Measurements from ENCODE around the gene NELFCD.
A peak's percentile ranks its signal among the peaks of the same experiment; 100 is the strongest.
"Not testable (repeated sequence)": the region's sequence is repeated elsewhere in the genome, so short reads cannot be mapped to it uniquely, and the experiment has no call there.

NELFCD gene, protein sequence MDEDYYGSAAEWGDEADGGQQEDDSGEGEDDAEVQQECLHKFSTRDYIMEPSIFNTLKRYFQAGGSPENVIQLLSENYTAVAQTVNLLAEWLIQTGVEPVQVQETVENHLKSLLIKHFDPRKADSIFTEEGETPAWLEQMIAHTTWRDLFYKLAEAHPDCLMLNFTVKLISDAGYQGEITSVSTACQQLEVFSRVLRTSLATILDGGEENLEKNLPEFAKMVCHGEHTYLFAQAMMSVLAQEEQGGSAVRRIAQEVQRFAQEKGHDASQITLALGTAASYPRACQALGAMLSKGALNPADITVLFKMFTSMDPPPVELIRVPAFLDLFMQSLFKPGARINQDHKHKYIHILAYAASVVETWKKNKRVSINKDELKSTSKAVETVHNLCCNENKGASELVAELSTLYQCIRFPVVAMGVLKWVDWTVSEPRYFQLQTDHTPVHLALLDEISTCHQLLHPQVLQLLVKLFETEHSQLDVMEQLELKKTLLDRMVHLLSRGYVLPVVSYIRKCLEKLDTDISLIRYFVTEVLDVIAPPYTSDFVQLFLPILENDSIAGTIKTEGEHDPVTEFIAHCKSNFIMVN

DNA sequence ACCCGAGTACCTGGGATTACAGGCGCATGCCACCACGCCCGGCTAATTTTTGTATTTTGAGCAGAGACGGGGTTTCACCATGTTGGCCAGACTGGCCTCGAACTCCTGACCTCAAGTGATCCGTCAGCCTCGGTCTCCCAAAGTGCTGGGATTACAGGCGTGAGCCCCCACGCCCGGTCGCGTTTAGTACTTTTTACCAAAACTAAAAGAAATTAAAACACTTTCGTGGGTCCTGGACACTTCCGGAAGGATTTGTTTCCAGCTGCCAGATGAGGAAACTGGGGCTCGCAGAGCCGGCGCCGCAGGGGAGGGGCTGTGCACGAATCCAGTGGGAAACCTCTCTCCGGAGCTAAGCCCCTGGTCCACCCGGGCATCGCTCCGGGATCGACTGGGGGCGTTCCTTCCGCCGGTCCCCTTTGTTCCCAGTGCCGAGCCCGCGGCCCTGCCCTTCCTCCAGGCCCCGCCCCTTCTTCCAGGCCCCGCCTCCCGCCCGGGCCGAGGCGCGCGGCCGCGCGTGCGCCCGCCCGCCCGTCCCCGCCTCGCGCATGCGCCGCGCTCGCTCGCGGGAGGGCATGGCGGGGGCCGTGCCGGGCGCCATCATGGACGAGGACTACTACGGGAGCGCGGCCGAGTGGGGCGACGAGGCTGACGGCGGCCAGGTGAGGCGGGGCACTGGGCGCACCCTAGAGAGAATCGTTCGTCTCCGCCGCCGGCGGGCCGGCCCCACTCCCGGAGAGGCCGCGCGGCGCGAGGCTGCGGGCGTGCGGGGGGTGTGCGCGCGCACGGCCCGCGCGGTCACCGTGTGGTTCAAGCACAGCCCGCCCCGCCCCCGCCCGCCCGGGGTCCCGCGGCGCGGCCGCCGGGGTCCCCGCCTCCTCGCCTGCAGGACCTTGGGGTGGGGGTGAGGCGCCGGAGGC, at the start of gene NELFCD:
NELFCD (plus strand) TSS at position 546 of the 917 bp plus-strand sequence; CDS start at position 600, 54 bp downstream.
- peak; percentile 83 for DNase-seq

DNA sequence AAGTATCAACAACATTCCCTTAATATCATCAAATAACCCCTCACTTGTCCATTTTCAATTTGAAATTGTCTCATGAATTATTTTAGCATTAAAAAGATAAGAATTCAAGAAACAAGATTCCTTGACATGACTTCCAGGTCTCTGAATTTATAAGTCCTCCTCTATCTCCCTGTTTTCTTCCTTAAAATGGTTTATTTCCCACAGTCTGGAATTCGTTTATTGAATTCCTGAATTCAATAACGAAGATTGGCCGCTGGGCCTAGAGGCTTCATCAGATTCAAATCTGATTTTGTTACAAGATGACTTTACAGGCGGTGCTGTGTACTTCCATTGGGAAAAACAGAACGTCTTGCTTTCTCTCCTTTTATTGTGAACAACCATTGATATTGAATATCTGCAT, 48.9 kb upstream of the NELFCD start:
- DNase-seq = no peak

DNA sequence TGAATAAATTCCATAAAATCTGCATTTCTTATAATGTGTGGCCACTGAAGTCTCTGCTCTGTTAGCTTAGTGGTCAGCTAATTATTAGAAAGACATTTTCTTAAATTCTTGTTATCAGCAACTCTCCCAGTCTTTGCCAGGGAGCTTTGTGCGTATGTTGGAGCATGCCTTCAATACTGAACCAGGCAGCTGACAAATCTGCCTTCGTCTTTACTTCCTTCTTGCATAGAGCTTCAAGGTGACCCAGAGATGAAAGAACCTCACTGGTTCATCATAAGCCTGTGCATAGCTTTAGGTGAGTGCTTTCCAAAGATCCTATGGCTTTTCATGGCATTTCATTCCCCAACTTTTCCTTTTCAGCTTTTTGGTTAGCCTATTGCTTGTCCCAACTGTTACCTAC, 43.0 kb upstream of the NELFCD start:
- DNase-seq = no peak

DNA sequence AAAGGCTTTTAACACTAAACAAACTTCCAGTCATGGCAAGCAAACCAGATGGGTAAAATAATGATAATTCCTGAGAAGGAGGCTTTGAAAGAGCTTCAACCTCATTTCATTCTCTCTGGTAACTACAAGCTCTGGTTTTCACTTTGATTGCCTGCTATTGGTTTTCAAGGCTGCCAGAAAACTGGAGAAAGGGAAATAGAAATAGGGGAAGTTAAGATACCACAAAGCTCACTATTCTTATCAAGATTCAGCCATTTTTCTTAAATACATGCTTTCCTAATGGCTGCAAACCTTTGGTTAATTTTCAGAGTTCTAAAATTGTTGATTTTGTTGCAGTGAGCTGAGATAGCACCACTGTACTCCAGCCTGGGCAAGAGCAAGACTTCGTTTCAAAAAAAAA, 42.5 kb upstream of the NELFCD start:
- no peak for DNase-seq

DNA sequence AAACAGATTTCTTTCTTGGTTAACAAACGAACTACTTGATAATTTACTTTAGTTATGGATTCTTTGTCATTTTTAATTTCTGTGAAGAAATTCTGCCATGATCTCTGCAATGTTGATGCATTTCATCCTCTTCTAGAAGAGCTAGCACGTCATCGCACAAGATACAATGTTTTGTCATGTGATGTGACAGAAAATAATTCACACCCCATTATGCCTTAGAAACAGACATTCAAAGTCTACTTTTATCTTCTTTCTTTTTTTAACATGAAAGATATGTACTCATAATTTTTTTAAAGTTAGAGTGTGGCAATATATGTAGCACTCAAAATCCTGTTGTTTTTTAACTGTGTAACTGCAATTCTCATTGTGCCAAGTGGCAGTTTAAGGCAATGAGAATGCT, 39.6 kb upstream of the NELFCD start:
- DNase-seq = no peak

DNA sequence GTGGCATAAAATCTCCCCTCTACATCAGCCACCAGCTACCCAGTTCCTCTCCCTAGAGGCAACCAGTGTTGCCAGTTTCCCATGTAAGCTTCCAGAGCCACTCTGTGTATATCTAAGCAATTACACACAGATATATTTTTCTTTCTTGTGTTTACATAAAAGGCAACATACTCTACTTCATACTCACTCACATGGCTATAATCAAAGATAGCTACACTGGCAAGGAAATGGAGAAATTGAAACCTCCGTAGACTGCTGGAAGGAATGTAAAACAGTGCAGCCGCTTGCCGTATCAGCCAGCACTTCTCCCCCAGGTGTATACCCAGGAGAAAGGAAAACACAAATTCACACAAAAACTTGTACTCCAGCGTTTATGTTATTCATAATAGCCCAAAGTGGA, 38.5 kb upstream of the NELFCD start:
- DNase-seq = no peak

DNA sequence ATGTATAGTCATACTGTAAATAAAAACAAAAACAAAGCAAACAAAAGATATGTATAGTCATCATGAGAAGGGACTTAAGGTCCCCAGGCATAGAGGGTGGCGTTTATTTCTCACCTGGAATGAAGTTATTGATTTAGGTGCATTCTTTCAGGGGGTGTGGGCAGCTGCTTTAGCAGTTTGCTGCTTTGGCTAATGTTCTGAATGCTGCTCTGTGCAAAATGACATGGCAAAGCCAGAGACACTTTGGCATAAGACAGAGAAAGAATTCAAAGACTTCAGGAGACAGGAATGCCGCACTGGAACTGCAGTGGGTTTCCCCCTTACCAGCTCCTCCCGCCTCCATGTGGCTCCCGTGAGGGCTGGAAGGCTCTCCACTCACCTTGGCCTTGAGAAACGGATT, 36.4 kb upstream of the NELFCD start:
- DNase-seq = no peak

DNA sequence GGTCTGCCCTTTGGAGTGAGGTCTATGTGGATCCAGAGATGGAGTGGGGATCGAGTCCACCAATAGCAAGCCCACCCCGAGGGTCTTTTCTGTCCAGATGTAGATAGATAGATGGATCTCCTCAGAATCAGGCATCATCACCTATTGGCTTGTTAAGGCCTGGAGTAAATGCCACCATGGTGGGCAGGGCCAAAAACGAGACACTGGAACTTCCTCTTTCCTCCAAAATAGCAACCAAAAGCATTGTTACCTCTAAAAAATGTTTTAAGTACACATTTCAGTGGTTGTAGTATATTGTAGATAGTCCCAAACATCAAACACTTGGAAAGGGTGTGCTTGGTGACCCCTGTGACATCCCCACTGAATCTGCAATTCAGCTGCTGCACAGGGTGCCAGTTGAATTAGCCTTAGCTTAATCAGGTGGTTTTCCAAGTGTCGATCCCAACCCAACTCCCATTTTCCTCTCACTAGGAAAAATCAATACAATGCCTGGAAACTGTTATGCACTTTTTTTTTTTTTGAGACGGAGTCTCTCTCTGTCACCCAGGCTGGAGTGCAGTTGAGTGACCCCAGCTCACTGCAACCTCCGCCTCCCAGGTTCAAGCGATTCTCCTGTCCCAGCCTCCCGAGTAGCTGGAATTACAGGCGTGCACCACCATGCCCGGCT, 35.0 kb upstream of the NELFCD start:
- DNase-seq = no peak

DNA sequence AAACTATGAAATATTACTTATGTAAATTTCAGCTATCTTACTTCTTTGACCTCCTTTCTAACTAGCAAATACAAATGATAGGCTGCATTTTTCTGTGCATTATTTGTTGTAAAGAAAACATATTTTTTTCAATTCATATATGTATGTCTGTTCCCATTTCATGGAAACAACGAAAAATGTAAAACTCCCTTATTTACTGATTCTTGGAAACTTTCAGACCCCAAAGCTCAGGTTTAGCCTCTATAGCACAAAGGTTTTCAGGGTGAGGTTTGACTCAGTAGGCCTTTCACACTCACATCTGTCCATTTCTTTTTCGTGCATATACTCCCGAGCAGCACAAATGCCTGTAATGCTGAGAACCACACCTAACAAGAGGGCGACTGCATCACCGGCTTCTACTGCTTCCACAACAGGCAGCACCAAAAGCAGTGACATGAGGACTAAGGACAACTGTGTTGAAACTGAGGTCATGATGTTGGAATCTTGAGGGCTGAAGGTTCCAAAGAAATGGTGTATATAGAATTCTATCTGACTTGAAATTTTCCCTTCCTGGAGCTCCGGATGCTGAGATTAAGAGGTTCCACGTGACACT, 33.2 kb upstream of the NELFCD start:
- DNase-seq = not testable (repeated sequence)

DNA sequence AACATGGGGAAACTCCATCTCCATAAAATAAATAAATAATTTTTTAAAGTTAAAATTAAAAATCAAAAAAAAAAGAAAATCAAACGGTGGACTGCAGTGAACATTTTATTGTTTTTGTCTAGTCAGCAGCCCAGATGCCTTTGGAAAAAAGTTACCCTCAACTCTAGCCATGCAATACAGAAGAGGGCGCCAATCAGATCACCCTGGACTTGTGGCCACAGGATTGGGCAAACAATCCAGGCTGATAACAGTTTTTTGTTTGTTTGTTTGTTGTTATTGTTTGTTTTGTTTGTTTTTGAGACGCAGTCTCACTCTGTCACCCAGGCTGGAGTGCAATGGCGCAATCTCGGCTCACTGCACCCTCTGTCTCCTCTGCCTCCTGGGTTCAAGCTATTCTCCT, 30.5 kb upstream of the NELFCD start:
- DNase-seq = no peak

DNA sequence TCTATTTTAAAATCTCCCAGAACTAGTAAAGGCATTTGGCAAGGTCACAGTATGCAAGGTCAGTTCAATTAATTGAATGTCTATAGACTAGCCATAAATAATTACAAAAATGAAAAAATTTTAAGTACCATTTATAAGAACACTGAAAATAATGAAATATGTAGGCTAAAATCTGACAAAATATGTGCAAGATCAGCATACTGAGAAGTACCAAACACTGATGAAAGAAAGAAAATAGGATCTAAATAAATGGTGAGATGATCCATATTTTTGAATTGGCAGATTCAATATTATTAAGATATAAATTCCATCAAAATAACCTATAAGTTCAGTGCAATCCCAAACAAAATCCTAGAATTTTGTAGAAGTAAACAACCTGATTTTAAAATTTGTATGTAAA, 28.0 kb upstream of the NELFCD start:
- DNase-seq = no peak

DNA sequence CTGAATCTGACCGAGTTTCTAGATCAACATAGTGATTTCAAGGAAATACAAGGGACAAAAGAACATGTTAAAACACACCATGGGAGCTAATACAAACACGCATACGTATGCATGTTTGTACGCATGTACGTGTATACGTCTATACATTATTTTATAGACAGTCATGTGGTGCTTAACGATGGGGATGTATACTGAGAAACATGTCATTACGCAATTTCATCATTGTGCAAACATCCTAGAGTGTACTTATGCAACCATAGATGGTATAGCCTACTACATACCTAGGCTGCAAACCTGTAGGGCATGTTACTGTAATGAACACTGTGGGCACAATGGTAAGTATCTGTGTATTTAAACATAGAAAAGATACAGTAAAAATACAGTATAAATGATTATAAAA, 25.0 kb upstream of the NELFCD start:
- DNase-seq = no peak

DNA sequence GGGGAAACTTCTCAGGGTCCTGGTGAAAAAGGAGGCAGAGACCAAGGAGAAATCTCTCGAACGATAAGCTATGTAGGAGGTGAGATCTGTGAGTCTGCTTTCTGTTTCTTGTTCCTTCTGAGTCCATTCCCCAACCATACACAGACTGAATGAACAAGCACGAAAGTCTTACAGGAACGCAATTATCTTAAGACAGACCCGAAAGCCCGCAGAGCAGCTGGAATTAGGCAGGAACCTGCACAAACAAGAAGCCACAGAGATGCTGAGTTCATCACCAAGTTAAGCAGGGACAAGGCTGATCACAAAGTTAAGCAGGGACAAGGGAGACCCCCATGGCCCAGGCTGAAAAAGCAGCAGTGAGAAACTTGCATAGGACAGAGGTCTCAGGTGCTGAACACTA, 21.4 kb upstream of the NELFCD start:
- no peak for DNase-seq

DNA sequence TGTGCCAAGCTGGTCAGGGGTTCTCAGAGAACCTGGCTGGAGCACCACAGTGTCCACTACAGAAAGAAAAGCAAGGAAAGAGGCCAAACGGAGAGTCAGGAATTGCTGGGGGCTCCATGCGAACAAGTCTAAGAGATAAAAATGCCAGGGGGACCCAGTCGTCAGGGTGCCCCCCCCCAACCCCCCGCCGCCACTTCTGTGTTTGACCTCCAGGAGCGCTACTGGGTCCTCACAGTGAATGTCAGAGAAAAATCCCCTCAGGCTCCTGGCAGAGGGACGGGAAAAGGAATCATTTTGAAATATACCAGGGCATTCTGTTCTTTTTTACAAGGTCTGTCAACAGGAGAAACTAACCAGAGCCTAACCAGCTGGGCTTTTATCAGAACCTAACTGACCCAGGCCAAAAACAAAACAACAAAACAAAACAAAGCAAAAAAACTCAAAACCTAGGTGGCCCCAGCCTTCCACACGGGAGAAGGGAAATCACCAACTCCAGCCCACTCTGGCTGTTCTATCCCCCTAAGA, 17.9 kb upstream of the NELFCD start:
- DNase-seq = no peak

DNA sequence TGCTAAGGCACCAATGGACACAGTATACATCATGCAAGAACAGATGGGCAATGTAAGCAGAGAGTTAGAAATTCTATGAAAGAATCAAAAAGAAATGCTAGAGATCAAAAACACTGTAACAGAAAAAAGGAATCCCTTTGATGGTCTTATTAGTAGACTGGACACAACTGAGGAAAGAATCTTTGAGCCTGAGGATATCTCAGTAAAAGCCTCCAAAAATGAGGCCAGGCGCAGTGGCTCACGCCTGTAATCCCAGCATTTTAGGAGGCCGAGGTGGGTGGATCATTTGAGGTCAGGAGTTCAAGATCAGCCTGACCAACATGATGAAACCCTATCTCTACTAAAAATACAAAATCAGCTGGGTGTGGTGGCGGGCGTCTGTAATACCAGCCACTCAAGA, 17.1 kb upstream of the NELFCD start:
- DNase-seq = not testable (repeated sequence)

DNA sequence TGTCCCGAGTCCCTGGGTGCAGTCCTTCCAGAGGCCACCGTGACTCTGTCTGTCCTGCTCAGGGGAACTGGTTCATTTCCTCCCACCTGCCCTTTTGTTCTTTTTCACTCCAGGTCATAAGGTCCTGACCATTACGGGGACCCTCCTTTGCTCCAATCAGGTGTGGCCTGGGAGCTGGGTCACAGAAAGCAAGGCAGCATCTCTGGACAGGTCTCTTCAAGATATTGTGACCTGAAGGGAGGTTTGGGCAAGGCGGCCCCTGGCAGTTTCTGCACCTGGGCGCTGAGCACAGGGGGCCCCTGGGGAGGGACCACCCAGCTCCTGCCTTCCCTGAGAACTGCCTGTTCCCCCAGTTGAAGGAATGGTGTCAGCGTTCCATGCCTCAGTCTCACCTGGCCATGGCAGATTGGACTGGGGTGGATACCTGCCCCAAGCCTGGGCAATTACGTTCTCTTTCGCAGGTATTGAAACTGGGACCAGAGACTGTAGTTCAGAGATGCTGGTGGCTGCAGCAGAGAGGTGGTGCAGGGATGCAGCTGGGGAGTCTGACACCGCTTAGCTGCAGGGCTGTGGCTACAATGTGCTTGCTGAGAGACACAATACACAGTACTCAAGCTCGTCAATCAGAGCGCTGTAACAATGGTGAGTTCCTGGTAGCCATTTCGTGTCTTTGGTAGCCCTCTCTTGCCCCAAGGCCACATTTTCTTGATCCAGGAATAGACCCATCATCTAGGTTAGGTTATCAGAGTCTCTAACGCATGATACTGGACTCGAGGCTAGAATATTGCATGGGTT, 15.6 kb upstream of the NELFCD start:
- no peak for DNase-seq

DNA sequence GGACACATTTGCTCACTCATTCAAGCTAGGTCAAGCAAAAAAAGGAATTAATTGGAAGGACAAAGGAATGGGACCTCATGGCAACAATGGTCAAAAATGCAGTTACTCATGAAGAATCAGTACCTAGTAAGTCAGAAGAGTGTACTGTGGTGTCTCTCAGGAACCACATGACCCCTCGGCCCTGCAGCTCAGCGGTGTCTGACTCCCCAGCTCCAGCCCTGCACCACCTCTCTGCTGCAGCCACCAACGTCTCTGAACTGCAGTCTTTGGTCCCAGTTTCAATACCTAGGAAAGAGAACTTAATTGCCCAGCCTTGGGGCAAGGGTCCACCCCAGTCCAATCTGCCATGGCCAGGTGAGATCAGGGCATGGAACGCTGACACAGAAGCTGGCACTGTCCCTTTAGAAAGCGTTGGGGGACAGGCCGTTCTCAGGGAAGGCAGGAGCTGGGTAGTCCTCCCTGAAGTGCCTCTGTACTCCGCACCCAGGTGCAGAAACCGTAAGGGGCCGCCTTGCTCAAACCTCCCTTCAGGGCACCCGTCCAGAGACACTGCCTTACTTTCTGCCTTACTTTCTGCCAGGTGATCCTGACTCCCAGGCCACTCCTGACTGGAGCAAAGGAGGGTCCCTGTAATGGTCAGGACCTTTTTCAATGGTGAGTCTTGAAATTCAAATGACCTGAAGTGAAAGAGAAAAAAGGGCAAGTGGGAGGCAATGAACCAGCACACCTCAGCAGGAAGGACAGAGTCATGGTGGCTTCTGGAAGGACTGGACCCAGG, 13.2 kb upstream of the NELFCD start:
- DNase-seq = no peak

DNA sequence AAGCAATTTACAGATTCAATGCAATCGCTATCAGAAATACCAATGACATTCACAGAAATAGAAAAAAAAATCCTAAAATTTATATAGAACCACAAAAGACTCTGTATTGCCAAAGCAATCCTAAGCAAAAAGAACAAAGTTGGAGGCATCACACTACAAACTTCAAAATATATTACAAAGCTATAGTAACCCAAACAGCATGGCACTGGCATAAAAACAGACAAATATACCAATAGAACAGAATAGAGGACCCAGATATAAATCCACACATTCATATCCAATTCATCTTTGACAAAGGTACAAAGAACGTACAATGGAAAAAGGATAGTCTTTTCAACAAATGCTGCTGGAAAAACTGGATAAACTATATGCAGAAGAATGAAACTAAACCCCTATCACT, 11.6 kb upstream of the NELFCD start:
- no peak for DNase-seq

DNA sequence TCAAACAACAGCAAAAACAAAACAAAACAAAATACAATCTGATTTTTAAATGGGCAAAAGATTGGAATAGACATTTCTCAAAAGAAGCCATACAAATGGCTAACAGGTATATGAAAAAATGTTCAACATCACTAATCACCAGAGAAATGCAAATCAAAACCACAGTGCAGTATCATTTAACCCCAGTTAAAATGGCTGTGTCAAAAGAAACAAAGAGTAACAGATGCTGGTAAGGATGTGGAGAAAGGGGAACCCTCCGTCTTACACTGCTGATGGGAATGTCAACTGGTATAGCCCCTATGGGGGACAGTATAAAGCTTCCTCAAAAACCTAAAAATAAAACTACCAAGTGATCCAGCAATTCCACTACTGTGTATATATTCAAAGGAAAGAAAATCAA, 10.9 kb upstream of the NELFCD start:
- no peak for DNase-seq

DNA sequence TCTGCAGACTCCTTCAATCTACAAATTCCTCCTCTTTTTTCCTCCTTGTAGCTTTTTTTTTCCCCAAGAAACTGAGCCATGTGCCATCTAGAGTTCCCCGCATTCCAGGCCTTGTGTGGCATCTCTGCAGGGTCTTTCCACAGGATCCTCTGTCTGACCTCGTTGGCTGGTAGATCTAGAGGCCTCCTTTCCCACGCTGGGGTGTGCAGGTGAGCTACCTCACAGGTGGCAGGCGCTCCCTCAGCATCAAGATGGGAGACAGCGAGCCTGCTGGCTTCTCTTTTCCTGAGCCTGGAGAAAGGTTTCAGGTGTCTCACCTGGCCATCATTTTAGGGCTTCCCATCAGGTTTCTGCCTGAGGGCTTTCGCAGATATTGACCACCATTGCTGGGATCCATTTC, 9.6 kb upstream of the NELFCD start:
- no peak for DNase-seq

DNA sequence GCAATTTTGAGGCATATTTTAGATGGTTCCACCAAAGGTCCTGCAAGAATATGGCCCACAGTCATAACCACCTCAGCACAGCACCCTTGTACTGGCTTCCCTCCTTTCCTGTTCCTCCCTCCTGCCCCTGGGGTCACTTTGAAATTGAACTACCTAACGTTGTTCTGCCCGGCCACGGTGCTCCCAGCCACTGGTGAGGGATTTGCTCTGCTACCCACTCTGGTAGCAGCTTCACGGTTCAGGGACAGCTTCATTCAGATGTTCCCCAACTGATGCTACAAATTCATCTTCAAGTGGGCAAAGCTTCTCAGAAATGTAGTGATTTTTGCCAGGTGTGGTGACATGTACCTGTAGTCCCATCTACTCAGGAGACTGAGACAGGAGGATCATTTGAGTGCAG, 7.9 kb upstream of the NELFCD start:
- DNase-seq = no peak

Measured in NCI-H526 treated with DMSO at 0.1 percent for 48 hours (cell line).